GM12874 (cell line): ENCODE data around the gene CDK7.

ENCODE experiments used
- CTCF ChIP-seq: IDR thresholded peaks from 2 replicates; pipeline ENCODE4 v1.5.1; 2011; ENCODE audit warnings: low read depth, mild to moderate bottlenecking, control low read depth, low read length, moderate library complexity; ENCODE audit not compliant: insufficient read depth

CDK7 gene

GRCh38 chr5:69300537-69301203, 66.0 kb downstream of the CDK7 start:
- no peak for TF ChIP-seq CTCF

- no peak for TF ChIP-seq CTCF
These were observed 70.8 kb downstream of the CDK7 start for GRCh38 chr5:69305512-69305911.

- TF ChIP-seq CTCF, result no peak
These were observed 73.4 kb downstream of the CDK7 start for GRCh38 chr5:69308046-69308553.

DNA sequence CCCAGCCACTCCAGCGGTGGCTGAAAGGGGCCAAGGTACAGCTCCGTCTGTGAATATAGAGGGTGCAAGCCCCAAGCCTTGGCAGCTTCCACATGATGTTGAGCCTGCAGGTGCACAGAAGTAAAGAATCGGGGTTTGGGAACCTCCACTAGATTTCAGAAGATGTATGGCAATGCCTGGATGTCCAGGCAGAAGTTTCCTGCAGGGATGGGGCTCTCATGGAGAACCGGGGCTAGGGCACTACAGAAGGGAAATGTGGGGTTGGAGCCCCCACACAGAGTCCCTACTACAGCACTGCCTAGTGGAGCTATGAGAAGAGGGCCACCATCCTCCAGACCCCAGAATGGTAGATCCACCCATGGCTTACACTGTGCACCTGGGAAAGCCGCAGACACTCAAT, 74.7 kb downstream of the CDK7 start:
- TF ChIP-seq CTCF, result no peak

DNA sequence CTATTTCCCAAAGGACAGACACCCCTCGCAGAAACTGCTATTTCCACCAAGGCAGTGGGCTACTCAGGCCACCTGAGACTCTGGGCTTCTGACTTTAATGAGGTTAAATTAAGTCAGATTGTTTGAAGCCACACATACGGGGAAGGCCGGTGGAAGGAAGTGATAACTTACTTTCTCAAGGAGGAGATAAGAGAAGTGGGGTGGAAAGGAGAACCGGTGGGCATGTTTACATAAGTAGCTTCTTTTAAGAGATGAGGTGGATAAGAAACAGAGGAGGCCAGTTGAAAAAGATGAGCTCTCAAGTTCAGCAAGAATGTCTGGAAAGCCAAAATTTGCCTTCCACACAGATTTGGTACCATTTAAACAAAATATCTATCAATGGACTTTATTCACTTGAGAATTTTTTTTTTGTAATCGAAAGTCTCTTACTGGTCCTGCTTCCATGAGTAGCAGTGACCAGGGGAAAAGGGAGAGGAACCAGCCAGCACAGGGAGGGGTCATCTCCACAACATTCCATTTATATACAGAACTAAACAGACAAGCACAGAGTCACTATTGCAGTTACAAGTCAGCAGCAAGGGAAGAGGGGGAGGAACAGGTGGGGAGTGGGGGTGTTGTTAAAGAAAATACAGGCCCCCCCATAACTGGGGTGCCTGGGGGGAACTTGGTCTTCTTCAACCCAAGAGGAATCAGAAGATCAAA, 77.9 kb downstream of the CDK7 start:
- no peak for TF ChIP-seq CTCF

- no peak for TF ChIP-seq CTCF
These were observed 78.7 kb downstream of the CDK7 start for GRCh38 chr5:69313428-69313827.

- no peak for TF ChIP-seq CTCF
These were observed 81.3 kb downstream of the CDK7 start for GRCh38 chr5:69315972-69316371.
